Karpas-422 (cell line): ENCODE data around the gene SPECC1. TPM values are rescaled to one million over a fixed set of nuclear protein-coding genes. Genes with fewer than 3 reads are reported as not detected.

Source experiments
- DNase-seq: peaks from one replicate; pipeline ENCODE4 v3.0.0-alpha.2; 2015
- H2AFZ ChIP-seq: fragments of 200-600 bp; sonication (generic); 2 replicates; pipeline ENCODE4 v1.6.1; 2014; ENCODE audit warnings: antibody characterized with exemption, low read length, mixed read lengths
- H3K27ac ChIP-seq: fragments of 200-600 bp; sonication (generic); 2 replicates; pipeline ENCODE4 v1.5.1; 2014; ENCODE audit warnings: mild to moderate bottlenecking, low read length, moderate library complexity
- H3K27me3 ChIP-seq: fragments of 200-600 bp; sonication (generic); 2 replicates; pipeline ENCODE4 v1.6.1; 2014; ENCODE audit warnings: low read length, mixed read lengths
- H3K36me3 ChIP-seq: fragments of 200-600 bp; sonication (generic); 2 replicates; pipeline ENCODE4 v1.6.1; 2014; ENCODE audit warnings: low read length, mixed read lengths; ENCODE audit not compliant: insufficient read depth
- H3K4me1 ChIP-seq: fragments of 200-600 bp; sonication (generic); 2 replicates; pipeline ENCODE4 v1.6.1; 2014; ENCODE audit warnings: mild to moderate bottlenecking, low read length, mixed read lengths
- H3K4me2 ChIP-seq: fragments of 200-600 bp; sonication (generic); 2 replicates; pipeline ENCODE4 v1.6.1; 2014; ENCODE audit warnings: low read length, low read depth, mild to moderate bottlenecking; ENCODE audit not compliant: poor library complexity, severe bottlenecking
- H3K4me3 ChIP-seq: fragments of 200-600 bp; sonication (generic); 2 replicates; pipeline ENCODE4 v1.5.1; 2014; ENCODE audit warnings: mild to moderate bottlenecking, antibody characterized with exemption, low read length, mixed read lengths
- H3K79me2 ChIP-seq: fragments of 200-600 bp; sonication (generic); 2 replicates; pipeline ENCODE4 v1.6.1; 2014; ENCODE audit warnings: mild to moderate bottlenecking, low read length, mixed read lengths
- H3K9ac ChIP-seq: fragments of 200-600 bp; sonication (generic); 2 replicates; pipeline ENCODE4 v1.6.0; 2014; ENCODE audit warnings: low read length
- H3K9me2 ChIP-seq: fragments of 200-600 bp; sonication (generic), shearing (Covaris generic); replicated peaks from 2 replicates; pipeline ENCODE4 v1.6.0; 2014; ENCODE audit warnings: mild to moderate bottlenecking, low read length, moderate library complexity; ENCODE audit not compliant: insufficient read depth
- H3K9me3 ChIP-seq: fragments of 300-700, 200-600 bp; sonication (generic); 2 replicates; pipeline ENCODE4 v1.6.1; 2014; ENCODE audit warnings: low read length, mixed read lengths
- H4K20me1 ChIP-seq: fragments of 200-600 bp; sonication (generic); 2 replicates; pipeline ENCODE4 v1.6.1; 2014; ENCODE audit warnings: mild to moderate bottlenecking, antibody characterized with exemption, low read length, low read depth; ENCODE audit not compliant: insufficient read depth
- total RNA-seq: library from RNA; depleted of rRNA; stranded (reverse); fragments of >200 nt; shearing (Covaris generic); gene quantifications from 2 replicates; pipeline ENCODE4 v1.2.3, GENCODE V29; 2014; ENCODE audit warnings: low replicate concordance

SPECC1 gene
- total RNA-seq, 1 experiment from 2014 or later, result not detected

- Histone ChIP-seq H3K4me1 (no peaks in the 10 kb centered on the region), H3K4me2 (no peak overlapping the region), H3K4me3 (no peak overlapping the region), H3K27me3 (no peaks in the 10 kb centered on the region), H3K9me2 (no peaks in the 10 kb centered on the region), H3K9ac (no peak overlapping the region), H3K9me3 (no peaks in the 10 kb centered on the region), H4K20me1 (no peaks in the 10 kb centered on the region), H2AFZ (no peak overlapping the region), H3K36me3 (no peaks in the 10 kb centered on the region), H3K79me2 (no peaks in the 10 kb centered on the region), H3K27ac (no peak overlapping the region)
- no peak for DNase-seq
Measured at GRCh38 chr17:20171741-20172365, 162.7 kb downstream of the SPECC1 start.

GRCh38 chr17:20172376-20172775, 163.2 kb downstream of the SPECC1 start:
- no peaks in the 10 kb centered on the region for H3K79me2 ChIP-seq
- no peaks in the 10 kb centered on the region for H3K9me3 ChIP-seq
- H3K4me2 ChIP-seq, result no peak overlapping the region
- no peak overlapping the region for H3K9ac ChIP-seq
- H3K27ac ChIP-seq, result no peak overlapping the region
- DNase-seq, result no peak
- no peaks in the 10 kb centered on the region for H4K20me1 ChIP-seq
- H3K36me3 ChIP-seq, result no peaks in the 10 kb centered on the region
- H3K9me2 ChIP-seq, result no peaks in the 10 kb centered on the region
- no peak overlapping the region for H3K4me3 ChIP-seq
- H2AFZ ChIP-seq, result no peak overlapping the region
- H3K27me3 ChIP-seq, result no peaks in the 10 kb centered on the region
- H3K4me1 ChIP-seq, result no peaks in the 10 kb centered on the region

- Histone ChIP-seq H3K27me3 (no peaks in the 10 kb centered on the region), H3K4me2 (no peak overlapping the region), H2AFZ (no peak overlapping the region), H3K4me3 (no peak overlapping the region), H3K36me3 (no peaks in the 10 kb centered on the region), H3K9ac (no peak overlapping the region), H4K20me1 (no peaks in the 10 kb centered on the region), H3K27ac (no peak overlapping the region), H3K9me2 (no peaks in the 10 kb centered on the region), H3K9me3 (no peaks in the 10 kb centered on the region), H3K79me2 (no peaks in the 10 kb centered on the region), H3K4me1 (no peaks in the 10 kb centered on the region)
- DNase-seq, result no peak
Measured at GRCh38 chr17:20173091-20173490, 163.9 kb downstream of the SPECC1 start.

- Histone ChIP-seq H3K9ac (no peak overlapping the region), H3K4me2 (no peak overlapping the region), H4K20me1 (no peaks in the 10 kb centered on the region), H3K9me3 (no peaks in the 10 kb centered on the region), H3K27ac (no peak overlapping the region), H2AFZ (no peak overlapping the region), H3K4me3 (no peak overlapping the region), H3K79me2 (no peaks in the 10 kb centered on the region), H3K9me2 (no peaks in the 10 kb centered on the region), H3K27me3 (no peaks in the 10 kb centered on the region), H3K36me3 (no peaks in the 10 kb centered on the region), H3K4me1 (no peaks in the 10 kb centered on the region)
- DNase-seq, result no peak
Measured at GRCh38 chr17:20174588-20175265, 165.6 kb downstream of the SPECC1 start.

- Histone ChIP-seq H4K20me1 (no peaks in the 10 kb centered on the region), H3K4me1 (no peaks in the 10 kb centered on the region), H2AFZ (no peak overlapping the region), H3K4me3 (no peak overlapping the region), H3K4me2 (no peak overlapping the region), H3K27ac (no peak overlapping the region), H3K9me3 (no peaks in the 10 kb centered on the region), H3K9me2 (no peaks in the 10 kb centered on the region), H3K27me3 (no peaks in the 10 kb centered on the region), H3K9ac (no peak overlapping the region), H3K36me3 (no peaks in the 10 kb centered on the region), H3K79me2 (no peaks in the 10 kb centered on the region)
- DNase-seq, result no peak
Measured at GRCh38 chr17:20179041-20179440, 169.9 kb downstream of the SPECC1 start.

GRCh38 chr17:20180661-20181060, 171.5 kb downstream of the SPECC1 start:
- no peaks in the 10 kb centered on the region for H4K20me1 ChIP-seq
- no peaks in the 10 kb centered on the region for H3K36me3 ChIP-seq
- no peak for DNase-seq
- H3K4me1 ChIP-seq, result no peaks in the 10 kb centered on the region
- no peak overlapping the region for H3K4me2 ChIP-seq
- H3K4me3 ChIP-seq, result no peak overlapping the region
- H3K79me2 ChIP-seq, result no peaks in the 10 kb centered on the region
- no peak overlapping the region for H3K9ac ChIP-seq
- no peaks in the 10 kb centered on the region for H3K9me3 ChIP-seq
- no peaks in the 10 kb centered on the region for H3K27me3 ChIP-seq
- H2AFZ ChIP-seq, result no peak overlapping the region
- H3K9me2 ChIP-seq, result no peaks in the 10 kb centered on the region
- H3K27ac ChIP-seq, result no peak overlapping the region

GRCh38 chr17:20184181-20184580, 175.0 kb downstream of the SPECC1 start:
- no peaks in the 10 kb centered on the region for H3K4me1 ChIP-seq
- H3K9me2 ChIP-seq, result no peaks in the 10 kb centered on the region
- H3K36me3 ChIP-seq, result no peaks in the 10 kb centered on the region
- H3K27ac ChIP-seq, result no peak overlapping the region
- H3K4me2 ChIP-seq, result no peak overlapping the region
- H2AFZ ChIP-seq, result no peak overlapping the region
- no peaks in the 10 kb centered on the region for H3K9me3 ChIP-seq
- no peaks in the 10 kb centered on the region for H3K27me3 ChIP-seq
- H3K4me3 ChIP-seq, result no peak overlapping the region
- H3K9ac ChIP-seq, result no peak overlapping the region
- no peaks in the 10 kb centered on the region for H4K20me1 ChIP-seq
- no peak for DNase-seq
- no peaks in the 10 kb centered on the region for H3K79me2 ChIP-seq

- DNase-seq, result no peak
- Histone ChIP-seq H2AFZ (no peak overlapping the region), H3K27ac (no peak overlapping the region), H3K9me2 (no peaks in the 10 kb centered on the region), H3K36me3 (no peaks in the 10 kb centered on the region), H3K79me2 (no peaks in the 10 kb centered on the region), H3K4me2 (no peak overlapping the region), H3K4me3 (no peak overlapping the region), H4K20me1 (no peaks in the 10 kb centered on the region), H3K27me3 (no peaks in the 10 kb centered on the region), H3K9me3 (no peaks in the 10 kb centered on the region), H3K4me1 (no peaks in the 10 kb centered on the region), H3K9ac (no peak overlapping the region)
Measured at GRCh38 chr17:20184977-20185619, 175.9 kb downstream of the SPECC1 start.
